Neural progenitor cell (in vitro differentiated cells): Measurements from ENCODE around the gene LANCL1.

Experiments
- EZH2 ChIP-seq: fragments of 200-600 bp; sonication (generic); IDR thresholded peaks from 2 replicates; pipeline ENCODE4 v1.6.1; 2017; ENCODE audit warnings: antibody characterized with exemption, mild to moderate bottlenecking, moderate library complexity
- EZH2phosphoT487 ChIP-seq: fragments of 200-600 bp; sonication (generic); IDR thresholded peaks from 2 replicates; pipeline ENCODE4 v1.6.1; 2017; ENCODE audit warnings: antibody characterized with exemption
- TF ChIP-seq, protein P1 (sequence below): fragments of 200-600 bp; sonication (generic); IDR thresholded peaks from 2 replicates; pipeline ENCODE4 v1.5.1; 2017; ENCODE audit warnings: antibody characterized with exemption, mild to moderate bottlenecking

DNA sequence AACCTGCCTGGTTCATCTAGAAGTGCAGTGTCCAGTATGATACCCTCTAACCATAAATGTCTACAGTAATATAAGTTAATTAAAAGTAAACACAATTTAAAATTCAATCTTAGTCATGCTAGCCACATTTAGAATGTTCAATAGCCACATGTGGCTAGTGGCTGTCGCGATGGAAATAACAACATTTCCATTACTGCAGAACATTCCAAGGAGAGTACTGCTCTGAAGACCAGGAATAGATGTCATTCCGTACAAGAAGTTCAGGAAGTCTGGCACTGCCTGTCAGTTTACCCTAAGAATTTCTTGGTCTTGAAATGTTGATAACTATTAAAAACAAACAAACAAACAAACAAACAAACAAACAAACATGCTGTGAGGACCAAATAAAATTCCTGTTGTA, 17.2 kb downstream of the LANCL1 start:
- TF ChIP-seq, protein P1, sequence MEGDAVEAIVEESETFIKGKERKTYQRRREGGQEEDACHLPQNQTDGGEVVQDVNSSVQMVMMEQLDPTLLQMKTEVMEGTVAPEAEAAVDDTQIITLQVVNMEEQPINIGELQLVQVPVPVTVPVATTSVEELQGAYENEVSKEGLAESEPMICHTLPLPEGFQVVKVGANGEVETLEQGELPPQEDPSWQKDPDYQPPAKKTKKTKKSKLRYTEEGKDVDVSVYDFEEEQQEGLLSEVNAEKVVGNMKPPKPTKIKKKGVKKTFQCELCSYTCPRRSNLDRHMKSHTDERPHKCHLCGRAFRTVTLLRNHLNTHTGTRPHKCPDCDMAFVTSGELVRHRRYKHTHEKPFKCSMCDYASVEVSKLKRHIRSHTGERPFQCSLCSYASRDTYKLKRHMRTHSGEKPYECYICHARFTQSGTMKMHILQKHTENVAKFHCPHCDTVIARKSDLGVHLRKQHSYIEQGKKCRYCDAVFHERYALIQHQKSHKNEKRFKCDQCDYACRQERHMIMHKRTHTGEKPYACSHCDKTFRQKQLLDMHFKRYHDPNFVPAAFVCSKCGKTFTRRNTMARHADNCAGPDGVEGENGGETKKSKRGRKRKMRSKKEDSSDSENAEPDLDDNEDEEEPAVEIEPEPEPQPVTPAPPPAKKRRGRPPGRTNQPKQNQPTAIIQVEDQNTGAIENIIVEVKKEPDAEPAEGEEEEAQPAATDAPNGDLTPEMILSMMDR: no peak
- TF ChIP-seq EZH2 (no peak), EZH2phosphoT487 (no peak)
